Stimulated activated CD8-positive, alpha-beta memory T cell treated with anti-CD3 and anti-CD28 coated beads, Interleukin-4, amount 100 ng/mL, for 48 hours (primary cell): ENCODE data around the gene RAD51B.
"Not testable (repeated sequence)": the region's sequence is repeated elsewhere in the genome, so short reads cannot be mapped to it uniquely, and the experiment has no call there.

Experiments used
- DNase-seq: peaks from one replicate; pipeline ENCODE4 v3.0.0-alpha.2; 2020

RAD51B gene

DNA sequence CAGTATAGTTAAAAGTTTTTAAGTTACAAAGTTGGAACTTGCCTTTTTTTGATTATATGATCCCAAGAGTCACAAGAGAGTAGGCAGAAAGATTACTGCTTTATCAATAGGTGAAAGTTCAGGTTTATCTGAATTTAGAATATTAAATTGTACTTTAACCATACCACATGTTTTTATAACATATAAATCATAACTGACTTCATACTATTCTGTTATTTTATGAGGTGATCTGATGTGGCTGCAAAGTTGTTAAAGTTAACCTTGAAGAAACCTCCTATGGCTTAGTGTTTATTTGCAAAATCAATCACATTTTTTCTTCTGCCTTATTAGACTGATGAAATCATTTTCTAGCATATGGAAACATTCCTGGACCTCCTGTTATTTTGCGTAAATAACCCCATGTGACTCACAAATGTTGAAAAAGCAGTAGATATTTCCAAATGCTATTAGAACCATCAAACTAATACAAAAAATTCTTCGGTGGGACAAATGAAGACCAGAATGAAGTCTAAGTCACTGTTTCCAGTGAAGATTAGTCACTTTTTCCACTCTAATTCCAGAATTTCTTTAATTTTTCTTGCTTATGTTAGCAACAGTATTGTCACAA is 132.1 kb downstream of the RAD51B start:
- DNase-seq = no peak

DNA sequence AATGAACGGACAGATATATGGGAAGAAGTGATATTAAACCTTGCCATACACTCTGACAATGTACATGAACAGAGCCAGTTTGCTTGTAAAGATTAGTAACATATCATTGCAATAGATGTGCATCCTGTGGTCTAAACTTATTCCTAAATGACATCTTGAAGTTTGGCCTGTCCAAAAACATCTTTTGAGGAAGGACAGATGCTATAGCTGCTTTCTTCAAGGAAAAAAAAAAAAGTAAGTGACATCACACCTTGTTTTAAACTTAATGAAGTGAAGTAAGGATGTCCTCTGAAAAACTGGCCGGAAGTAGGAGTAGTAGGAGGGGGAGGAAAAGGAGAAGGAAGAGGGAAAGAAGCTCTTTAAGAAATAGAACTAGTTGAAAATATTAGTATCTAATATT is 132.8 kb downstream of the RAD51B start:
- DNase-seq = no peak

GRCh38 chr14:67952786-67953185 is 133.2 kb downstream of the RAD51B start:
- no peak for DNase-seq

DNA sequence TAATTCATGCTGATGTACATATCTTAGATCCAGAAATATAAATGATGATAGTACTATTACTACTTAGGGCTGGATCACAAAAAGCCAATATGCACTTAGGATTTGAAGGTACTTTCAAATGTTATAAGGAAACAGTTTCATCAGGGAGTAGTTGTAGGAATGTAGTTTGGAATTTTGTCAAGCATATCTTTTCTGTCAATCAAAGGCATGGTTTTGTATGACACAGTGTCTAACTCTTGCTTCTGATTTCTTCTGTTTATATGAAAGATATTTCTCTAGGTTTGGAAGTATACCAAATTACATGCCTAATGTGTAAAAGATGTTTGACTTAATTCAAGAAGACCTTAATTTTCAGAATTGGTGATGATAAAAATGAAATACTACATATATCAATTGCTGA is 135.7 kb downstream of the RAD51B start:
- no peak for DNase-seq

DNA sequence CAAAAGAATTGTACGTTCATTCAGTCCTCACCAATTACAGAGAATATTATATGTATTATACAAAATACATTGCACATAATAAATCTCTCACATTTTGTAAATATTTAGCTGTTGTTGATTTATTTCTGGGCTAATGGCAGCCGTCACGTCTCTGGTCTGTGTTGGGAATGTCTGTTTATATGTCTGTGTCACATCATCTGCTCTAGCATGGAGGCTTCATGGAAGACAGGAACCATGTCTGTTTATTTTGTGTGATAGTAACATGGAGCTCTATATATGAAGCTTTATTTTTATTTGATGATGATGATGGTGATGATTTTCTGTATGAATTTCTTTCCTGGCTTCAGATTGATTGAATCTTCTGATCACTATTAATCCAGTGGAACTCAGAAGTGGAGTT is 138.4 kb downstream of the RAD51B start:
- DNase-seq = no peak

DNA sequence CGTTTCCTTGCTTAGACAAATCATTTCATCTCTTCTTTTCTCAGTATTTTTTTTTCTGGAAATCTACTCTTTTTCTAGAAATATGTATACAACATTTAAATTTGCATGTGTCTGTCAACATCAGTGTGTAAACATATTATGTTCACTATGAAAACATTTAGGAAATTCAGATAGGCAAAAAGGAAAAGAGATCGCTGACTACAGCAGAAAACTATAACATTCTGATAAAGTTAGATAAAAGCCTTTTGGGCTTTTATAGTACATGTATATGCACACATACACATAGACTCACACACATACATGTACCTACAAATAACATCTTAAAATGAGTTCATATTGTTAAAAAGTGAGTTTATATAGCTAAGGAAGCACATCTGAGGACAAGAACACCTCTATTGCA is 142.1 kb downstream of the RAD51B start:
- no peak for DNase-seq

GRCh38 chr14:67962215-67962644 is 142.7 kb downstream of the RAD51B start:
- no peak for DNase-seq

DNA sequence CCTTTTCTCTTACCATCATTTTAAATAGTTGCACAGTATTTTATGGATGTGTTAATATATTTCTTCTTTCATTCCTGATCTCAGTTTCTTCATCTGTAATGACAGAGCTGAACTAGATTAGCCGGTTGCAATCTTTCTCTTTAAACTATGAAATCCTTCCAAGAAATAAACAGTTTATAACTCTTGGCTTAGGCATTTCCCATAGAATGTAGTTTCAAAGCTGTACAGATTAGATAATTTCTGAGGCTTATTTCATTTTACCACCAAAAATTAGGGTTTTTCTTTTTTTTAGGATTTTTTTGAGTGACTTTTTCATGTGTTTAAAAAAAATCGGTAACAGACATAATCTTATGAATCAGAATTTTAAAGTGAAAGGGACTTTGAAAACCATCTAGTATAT is 144.0 kb downstream of the RAD51B start:
- DNase-seq = no peak

DNA sequence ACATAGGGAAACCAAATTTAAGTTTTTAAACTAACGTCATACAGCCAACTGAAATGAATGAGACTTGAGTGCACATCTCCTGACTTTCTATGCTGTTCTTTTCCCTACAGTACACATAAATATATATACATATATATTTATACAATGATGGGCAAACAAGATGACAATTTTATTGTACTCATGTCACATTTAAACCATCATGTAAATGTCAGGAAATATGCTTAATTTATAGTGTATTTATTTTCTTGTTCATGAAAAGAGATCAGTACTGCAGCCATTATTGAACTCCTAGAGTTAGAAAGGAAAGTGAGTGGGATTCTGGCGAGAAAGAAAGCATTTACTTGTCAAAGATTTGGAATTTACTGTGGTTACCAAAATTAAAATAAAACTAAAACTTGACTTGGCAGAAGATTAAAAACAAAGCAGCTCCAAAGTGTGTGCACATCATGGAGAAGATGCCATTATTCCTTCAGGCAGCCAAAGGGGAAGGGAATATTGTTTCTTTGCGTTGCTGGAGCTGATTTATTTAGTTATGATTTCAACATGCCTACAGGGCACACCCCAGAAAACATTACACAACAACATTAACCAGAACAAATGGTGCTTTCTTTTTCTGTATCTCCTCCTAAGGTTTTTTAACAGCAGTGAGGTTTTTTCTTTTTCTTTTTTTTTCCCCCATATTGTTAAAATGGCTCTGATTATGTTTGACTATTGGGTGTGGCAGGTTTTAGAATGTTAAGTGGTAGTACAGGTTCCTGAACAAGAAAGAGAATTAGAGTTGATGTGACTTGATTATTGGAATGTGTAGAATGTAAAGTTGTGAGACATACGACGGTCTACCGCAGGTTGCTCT is 144.6 kb downstream of the RAD51B start:
- no peak for DNase-seq

DNA sequence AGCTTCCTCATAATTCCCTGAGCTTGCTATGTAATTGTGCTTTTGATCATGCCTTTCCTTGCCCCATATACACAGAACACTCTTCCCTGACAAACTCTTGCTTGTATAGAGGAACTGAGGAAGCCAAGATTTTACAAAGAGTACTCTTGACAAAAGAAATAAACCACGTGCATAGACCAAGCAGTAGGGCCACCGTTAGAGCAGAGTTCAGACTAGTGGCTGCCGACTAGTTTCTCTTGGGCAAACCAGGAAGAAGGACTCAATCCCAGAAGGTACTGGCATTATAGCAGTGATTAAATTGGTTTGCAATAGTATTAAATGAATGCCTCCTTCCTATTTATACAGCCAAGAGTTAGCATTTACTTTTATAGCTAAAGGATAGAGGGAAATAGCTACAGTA is 146.1 kb downstream of the RAD51B start:
- no peak for DNase-seq

GRCh38 chr14:67967206-67967605 is 147.6 kb downstream of the RAD51B start:
- DNase-seq = no peak

- DNase-seq = not testable (repeated sequence)
Observed at GRCh38 chr14:67967970-67968369, 148.4 kb downstream of the RAD51B start.

- DNase-seq = no peak
Observed at GRCh38 chr14:67970923-67971322, 151.3 kb downstream of the RAD51B start.

DNA sequence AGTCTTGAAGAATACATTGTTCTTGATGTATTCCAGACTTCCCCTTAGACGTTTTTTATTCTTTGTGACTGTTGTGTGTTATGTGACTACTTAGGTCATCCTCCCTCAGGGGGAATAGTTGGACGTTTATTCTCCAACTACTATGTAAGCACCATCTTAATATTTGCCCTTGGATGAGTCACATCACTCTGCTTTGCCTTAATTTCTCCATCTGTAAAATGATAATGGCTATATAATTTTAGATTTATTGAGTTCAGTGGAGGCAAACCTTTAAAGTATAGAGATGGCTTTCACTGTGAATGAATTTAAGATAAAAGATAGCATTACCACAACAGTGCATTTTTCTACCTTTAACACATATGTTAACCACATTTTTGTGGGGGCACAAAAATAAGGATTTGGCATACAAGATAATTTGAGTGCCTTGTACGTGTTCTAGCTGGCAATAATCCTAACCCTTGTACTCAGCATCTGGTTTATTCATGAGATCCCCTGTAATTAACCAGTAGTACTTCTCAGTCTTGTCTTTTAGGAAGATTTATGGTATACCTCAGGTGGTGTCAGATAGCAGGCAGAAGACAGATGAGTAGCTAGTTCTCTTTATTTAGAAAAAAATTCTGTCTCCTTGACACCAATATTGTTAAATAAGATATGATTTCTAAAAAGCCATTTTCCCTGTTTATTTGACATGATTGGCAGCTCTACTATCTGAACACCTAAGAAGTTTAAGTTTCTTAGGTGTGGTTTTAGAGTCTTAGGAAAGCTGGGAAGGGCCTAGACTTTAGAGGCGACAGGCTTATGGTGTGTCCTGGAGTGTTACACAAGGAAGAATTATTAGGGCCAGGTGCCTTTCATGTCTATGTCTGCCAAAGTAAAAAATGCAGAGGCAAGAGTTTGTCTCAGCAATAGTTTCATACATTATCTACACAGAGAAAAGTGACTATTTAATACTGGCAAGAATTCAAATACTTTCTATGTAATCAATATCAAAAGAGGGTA is 152.3 kb downstream of the RAD51B start:
- no peak for DNase-seq

DNA sequence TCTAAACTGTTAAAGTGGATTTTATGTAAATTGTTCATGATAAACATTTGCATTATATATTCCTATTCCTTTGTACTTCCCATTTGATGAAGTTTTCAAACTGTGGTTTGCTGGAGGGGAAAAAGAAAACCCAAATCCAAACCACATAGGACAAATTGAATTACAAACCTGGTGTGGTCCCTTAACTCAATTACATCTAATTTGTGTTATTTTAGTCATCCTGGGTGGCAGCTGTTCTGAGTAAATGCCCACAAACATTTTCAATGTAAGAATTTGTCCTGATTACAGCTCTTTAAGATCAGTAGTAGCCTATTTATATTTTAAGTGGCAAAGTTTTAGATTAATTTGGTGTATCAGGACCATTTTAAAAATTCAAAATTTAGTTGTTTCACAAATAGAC is 153.9 kb downstream of the RAD51B start:
- no peak for DNase-seq

GRCh38 chr14:67975470-67975869 is 155.9 kb downstream of the RAD51B start:
- DNase-seq = no peak

DNA sequence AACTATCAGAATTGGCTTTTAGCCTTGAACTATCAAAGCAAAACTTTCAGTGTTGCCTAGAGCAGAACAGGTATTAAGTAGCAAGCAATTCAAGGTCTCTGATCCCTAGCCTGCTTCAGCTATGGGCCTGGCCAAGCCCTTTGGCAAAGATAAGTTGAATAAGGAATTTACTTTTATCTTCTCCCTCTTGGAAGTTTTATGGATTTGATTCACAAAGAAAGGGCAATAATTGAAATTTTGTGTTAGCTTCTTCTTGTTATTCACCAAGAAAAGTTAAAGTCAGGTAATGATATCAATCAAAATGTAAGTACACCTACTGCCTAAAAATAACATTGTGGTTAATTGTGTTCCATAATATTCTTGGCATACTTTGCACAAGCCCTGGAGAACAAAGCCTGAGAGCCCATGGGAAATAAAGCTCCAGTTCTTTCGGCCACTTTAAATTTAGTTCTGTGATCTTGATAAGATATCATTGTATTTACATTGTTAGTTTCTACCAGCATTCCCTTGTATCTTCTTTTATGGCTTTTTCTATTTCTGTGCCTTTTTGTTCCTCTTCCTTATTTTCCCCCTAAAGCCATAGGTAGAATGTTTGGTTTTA is 158.0 kb downstream of the RAD51B start:
- DNase-seq = no peak

- no peak for DNase-seq
Observed at GRCh38 chr14:67978749-67979148, 159.2 kb downstream of the RAD51B start.

GRCh38 chr14:67982711-67983608 is 163.4 kb downstream of the RAD51B start:
- DNase-seq = no peak

GRCh38 chr14:67984274-67984673 is 164.7 kb downstream of the RAD51B start:
- no peak for DNase-seq

DNA sequence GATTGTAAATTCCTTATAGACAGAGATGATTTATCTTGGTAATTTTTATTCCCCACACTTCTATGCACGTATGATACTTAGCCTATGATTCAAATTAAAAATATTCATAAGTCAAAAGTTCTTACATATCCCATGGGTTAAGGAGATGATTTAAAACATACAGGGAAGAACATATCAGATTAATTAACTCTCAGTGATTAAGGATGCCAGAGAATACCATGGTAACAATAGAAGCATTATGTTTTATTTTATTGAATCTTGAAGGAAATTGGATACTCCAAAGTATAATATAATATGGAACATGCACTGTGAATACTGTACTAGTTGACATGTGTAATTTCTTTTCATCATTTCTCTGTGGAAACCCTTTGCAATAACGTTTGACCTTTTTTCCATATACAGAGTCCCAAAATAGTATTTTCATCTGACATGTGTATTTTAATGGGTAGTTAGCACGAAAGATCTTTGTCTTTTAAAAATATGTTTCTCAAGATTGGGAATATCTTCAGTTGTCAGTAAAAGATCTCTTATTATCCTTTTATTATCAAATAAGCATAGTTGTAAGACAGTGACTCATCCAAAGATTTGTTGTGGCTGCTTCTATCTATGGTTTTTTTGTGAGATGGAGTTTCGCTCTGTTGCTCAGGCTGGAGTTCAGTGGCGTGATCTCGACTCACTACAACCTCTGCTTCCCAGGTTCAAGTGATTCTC is 166.7 kb downstream of the RAD51B start:
- DNase-seq = no peak
